OCI-LY1 (cell line): Measurements from ENCODE around the gene NACC2.

Experiments used
- CTCF ChIP-seq: fragments of 200-600 bp; sonication (generic), shearing (Covaris generic); IDR thresholded peaks from 2 replicates; pipeline ENCODE4 v1.5.1; 2017; ENCODE audit warnings: mild to moderate bottlenecking, antibody characterized with exemption, low read length, moderate library complexity, mixed read lengths
- EZH2 ChIP-seq: fragments of 200-600 bp; sonication (generic), shearing (Covaris generic); IDR thresholded peaks from 2 replicates; pipeline ENCODE4 v1.8.0; 2017; ENCODE audit warnings: borderline replicate concordance, mixed run types, mild to moderate bottlenecking, antibody characterized with exemption, low read length, moderate library complexity, mixed read lengths

DNA sequence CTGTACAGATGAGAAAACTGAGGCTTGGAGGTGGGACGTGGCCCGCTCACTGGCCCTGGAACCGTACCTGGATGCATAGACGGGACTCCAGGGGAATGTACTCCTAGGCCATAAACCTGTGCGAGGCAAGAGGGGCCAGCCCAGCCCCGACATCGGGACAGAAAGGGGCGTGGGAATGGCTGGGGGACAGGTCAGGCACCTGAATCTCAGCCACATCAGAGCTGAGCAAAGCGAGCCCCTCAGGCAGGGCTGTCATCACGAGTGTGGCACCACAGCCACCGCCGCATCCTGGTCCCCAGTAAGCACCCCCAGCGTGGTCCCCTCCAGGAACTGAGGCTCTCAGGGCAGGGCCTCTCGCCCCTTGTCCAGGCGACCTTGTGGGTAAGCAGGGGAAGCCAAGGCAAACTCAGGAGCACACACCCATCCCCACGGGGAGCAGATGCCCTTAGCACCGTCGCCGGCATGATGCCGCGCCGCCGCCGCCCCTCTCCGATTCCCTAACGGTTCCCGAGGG, 16.5 kb downstream of the NACC2 start:
- TF ChIP-seq CTCF (no peak), EZH2 (no peak)
